Left lung (tissue), 10 donors: ENCODE results near the gene SLC22A13. TPM values are rescaled to one million over a fixed set of nuclear protein-coding genes. Genes with fewer than 3 reads are reported as not detected.
"Not testable (repeated sequence)": the region's sequence is repeated elsewhere in the genome, so short reads cannot be mapped to it uniquely, and the experiment has no call there.

Experiments
- ATAC-seq: fragments of 200-7000 bp; cut with Tn5 transposase; one replicate; pipeline ENCODE4 v1.9.1; 2020; ENCODE audit warnings: moderate library complexity
- DNase-seq, 4 donors: peaks; one replicate each; pipeline ENCODE4 v3.0.0-alpha.2; 2013 to 2020
- H3K27ac ChIP-seq, 2 donors: fragments of 200-600 bp; sonication (generic) in 1 of 2; one replicate each; pipeline versions ENCODE4 v1.5.0 to v1.8.0; 2020 to 2021
- H3K27me3 ChIP-seq, 2 donors: fragments of 200-600 bp; sonication (generic) in 1 of 2; one replicate each; pipeline versions ENCODE4 v1.5.0 to v1.8.0; 2020 to 2021
- H3K36me3 ChIP-seq, 2 donors: fragments of 200-600 bp; sonication (generic) in 1 of 2; one replicate each; pipeline versions ENCODE4 v1.5.0 to v1.8.0; 2020 to 2021
- H3K4me1 ChIP-seq, 2 donors: fragments of 200-600 bp; one replicate each; pipeline ENCODE4 v1.8.0; 2021
- H3K4me3 ChIP-seq, 2 donors: fragments of 200-600 bp; sonication (generic) in 1 of 2; one replicate each; pipeline versions ENCODE4 v1.5.0 to v1.8.0; 2020 to 2021; ENCODE audit warnings: mild to moderate bottlenecking in 1 of 2
- H3K9me3 ChIP-seq, 2 donors: fragments of 200-600 bp; sonication (generic) in 1 of 2; one replicate each; pipeline versions ENCODE4 v1.5.0 to v1.8.0; 2020 to 2021
- intact Hi-C, 2 donors: fragments of 100-400 bp; cut with DNase I; formaldehyde crosslinking; loops; one replicate each; pipeline versions ENCODE4 v1.11.2 to v1.14.2; 2022
- polyA plus RNA-seq, 6 donors: library from polyadenylated mRNA; unstranded; fragments of 120-200 nt; gene quantifications; one replicate each; pipeline ENCODE4 v1.2.1, GENCODE V29; 2013; ENCODE audit not compliant: insufficient read length in 6 of 6
- total RNA-seq, 2 donors: library from RNA; stranded (reverse); fragmentation: NEBNext Ultra II Directional; extraction: Animal tissue kit (Norgen Biotek cat#: 25700); gene quantifications; one replicate each; pipeline ENCODE4 v1.2.1, GENCODE V29; 2021
- TF ChIP-seq, protein P1 (sequence below), 2 donors: fragments of 200-600 bp; sonication (generic) in 1 of 2; IDR thresholded peaks; one replicate each; pipeline versions ENCODE4 v1.5.0 to v1.8.0; 2021; ENCODE audit warnings: antibody characterized with exemption in 2 of 2
- donor health status: DM: no; HTN: yes; CAD: no.
- donor health status: DM: no; HTN: no; CAD: no.

The SLC22A13 gene
- total and polyA plus RNA-seq, 8 donors, result 0.11 to 0.68 (median 0.36) TPM

DNA sequence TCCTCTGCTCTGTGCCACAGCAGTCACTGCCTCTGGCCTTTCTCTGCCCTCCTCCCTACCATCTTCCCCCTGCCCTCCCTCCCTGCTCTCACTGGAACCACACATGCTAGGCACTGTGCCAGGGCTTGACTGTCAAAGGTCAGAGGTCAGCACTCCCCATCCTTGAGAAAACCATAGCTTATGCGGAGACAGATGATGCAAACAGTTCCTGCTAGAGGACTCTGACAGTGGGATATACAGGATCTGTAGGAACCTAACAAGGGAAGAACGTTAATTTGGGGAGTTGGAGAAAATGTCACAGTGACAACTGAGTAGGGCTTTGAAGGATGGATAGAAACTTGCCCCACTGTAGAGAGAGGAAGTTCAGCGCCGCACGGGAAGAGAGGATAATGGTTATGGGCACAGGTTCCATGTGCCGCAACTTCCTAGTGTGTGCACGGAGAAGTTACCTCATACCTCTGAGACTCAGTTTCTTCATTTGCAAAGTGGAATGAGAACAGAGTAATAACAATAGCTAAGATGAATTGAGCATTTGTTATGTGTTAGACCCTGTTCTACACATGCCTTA is 51.7 kb downstream of the SLC22A13 start:
- TF ChIP-seq, protein P1, sequence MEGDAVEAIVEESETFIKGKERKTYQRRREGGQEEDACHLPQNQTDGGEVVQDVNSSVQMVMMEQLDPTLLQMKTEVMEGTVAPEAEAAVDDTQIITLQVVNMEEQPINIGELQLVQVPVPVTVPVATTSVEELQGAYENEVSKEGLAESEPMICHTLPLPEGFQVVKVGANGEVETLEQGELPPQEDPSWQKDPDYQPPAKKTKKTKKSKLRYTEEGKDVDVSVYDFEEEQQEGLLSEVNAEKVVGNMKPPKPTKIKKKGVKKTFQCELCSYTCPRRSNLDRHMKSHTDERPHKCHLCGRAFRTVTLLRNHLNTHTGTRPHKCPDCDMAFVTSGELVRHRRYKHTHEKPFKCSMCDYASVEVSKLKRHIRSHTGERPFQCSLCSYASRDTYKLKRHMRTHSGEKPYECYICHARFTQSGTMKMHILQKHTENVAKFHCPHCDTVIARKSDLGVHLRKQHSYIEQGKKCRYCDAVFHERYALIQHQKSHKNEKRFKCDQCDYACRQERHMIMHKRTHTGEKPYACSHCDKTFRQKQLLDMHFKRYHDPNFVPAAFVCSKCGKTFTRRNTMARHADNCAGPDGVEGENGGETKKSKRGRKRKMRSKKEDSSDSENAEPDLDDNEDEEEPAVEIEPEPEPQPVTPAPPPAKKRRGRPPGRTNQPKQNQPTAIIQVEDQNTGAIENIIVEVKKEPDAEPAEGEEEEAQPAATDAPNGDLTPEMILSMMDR (IDR thresholded peaks at IDR 0.05), result no peak
- DNase-seq (no peak), ATAC-seq (no peak)
- H3K9me3 ChIP-seq, result peaks cover 0 to 3% of the 10 kb centered on the region in 2 donors
- H3K4me3 ChIP-seq, result no peak overlapping the region
- H3K4me1 ChIP-seq, result no peaks in the 10 kb centered on the region
- H3K27me3 ChIP-seq, result no peaks in the 10 kb centered on the region
- intact Hi-C loops, result no loop called here
- H3K36me3 ChIP-seq, result no peaks in the 10 kb centered on the region
- no peak overlapping the region for H3K27ac ChIP-seq

DNA sequence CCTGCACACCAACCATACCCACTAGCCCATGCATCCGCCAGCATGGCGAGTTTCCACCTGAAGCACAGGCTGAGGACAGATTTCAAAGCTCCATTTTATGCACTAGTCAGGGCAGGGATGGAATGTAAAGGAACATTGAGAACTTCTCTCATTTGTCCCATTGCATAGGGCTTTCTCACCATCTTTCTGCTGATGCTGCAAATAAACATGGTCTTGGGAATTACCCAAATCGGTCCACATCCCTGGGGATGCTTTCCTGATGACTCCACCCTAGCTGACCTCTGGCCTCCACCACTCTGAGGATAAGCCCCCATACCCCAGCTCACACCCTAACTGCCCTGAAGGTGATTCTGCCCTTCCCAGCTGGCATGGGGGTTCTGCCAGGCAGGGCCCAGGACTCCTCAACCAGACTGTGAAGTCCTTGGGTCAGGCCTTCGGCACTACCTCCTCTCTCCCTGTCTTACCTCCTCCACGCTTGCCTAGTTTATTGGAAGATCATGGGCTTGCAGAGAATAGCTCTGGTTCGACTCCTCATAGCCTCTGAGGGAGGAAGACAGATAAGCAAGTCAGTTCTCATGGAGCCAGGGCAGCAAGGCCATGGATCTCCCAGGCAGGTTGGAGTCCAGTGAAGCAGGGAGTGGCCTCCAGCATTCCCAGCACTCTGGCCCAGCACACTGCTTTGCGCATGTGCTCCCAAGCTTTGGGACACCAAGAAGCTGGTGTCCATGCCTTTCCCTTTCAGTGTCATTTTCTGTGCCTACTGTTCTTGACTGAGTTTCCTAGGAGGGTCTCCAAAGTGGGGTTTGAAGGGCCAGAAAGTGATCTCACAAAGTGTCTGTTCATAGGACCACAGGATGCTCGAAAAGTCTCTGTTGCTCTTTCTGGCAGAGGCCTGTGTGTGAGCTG is 53.4 kb downstream of the SLC22A13 start:
- Histone ChIP-seq H3K4me1 (no peaks in the 10 kb centered on the region), H3K9me3 (peaks cover 0 to 3% of the 10 kb centered on the region in 2 donors), H3K4me3 (no peak overlapping the region), H3K36me3 (no peaks in the 10 kb centered on the region), H3K27ac (no peak overlapping the region), H3K27me3 (no peaks in the 10 kb centered on the region)
- no peak for ATAC-seq
- intact Hi-C loops, result no loop called here
- TF ChIP-seq, protein P1 (IDR thresholded peaks at IDR 0.05), result no peak
- no peak for DNase-seq

DNA sequence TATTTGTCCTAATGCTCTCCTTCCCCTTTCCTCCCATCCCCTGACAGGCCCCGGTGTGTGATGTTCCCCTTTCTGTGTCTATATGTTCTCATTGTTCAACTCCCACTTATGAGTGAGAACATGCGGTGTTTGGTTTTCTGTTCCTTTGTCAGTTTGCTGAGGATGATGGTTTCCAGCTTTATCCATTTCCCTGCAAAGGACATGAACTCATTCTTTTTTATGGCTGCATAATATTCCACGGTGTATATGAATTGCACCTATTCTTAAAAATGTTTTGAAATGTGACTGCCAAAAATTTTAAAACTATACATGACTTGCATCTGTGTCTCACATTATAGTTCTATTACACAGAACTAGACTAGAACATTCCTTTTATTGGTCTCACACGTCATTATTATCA is 55.0 kb downstream of the SLC22A13 start:
- ATAC-seq, H3K36me3 ChIP-seq, H3K4me3 ChIP-seq, intact Hi-C loops, H3K27me3 ChIP-seq, H3K9me3 ChIP-seq, DNase-seq, H3K27ac ChIP-seq, H3K4me1 ChIP-seq: not testable (repeated sequence)

DNA sequence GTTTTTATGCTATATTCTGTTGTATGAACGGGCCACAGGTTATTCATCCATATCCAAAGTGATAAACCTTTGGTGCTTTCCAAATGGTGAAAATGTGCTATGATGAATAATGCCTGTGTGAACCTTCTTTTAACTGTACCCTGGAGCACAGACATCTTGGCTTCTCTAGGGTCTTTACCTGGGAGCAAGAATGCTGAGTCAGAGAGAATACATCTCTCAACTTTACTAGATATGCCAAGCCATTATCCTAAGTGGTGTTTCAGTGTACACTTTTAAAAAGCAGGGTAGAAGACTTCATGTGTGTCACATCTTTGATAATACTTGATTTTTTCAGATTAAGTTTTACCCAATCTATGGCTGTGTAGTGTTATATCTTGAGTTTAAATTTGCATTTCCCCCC is 57.4 kb downstream of the SLC22A13 start:
- Histone ChIP-seq H3K27ac (no peak overlapping the region), H3K36me3 (no peaks in the 10 kb centered on the region), H3K4me3 (no peak overlapping the region), H3K9me3 (peaks cover 0 to 8% of the 10 kb centered on the region in 2 donors), H3K27me3 (no peaks in the 10 kb centered on the region), H3K4me1 (no peaks in the 10 kb centered on the region)
- DNase-seq (no peak), ATAC-seq (no peak)
- intact Hi-C loops, result no loop called here
- TF ChIP-seq, protein P1 (IDR thresholded peaks at IDR 0.05), result no peak

DNA sequence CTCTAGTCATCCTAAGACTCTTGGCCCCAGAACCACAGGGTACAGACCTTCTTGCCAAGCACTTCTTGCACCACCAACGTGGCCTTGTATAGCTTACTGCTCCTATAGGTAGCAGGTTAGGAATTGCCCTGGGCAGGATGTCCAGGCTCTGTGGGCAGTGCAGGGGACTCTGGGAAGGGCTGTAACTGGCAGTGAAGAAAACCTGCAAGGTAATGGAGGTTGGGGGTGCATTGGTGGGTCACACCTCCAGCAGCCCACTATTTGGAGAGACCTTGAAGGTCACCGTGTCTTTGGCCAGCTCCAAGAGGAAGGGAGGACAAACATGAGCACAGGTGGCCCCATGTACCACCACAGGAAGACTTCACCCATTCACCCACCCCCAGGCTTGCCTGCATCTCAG is 59.6 kb downstream of the SLC22A13 start:
- intact Hi-C loops, result no loop called here
- Histone ChIP-seq H3K9me3 (peaks cover 0 to 8% of the 10 kb centered on the region in 2 donors), H3K27me3 (no peaks in the 10 kb centered on the region), H3K27ac (no peak overlapping the region), H3K4me1 (no peaks in the 10 kb centered on the region), H3K4me3 (no peak overlapping the region), H3K36me3 (no peaks in the 10 kb centered on the region)
- TF ChIP-seq, protein P1 (IDR thresholded peaks at IDR 0.05), result no peak
- ATAC-seq (no peak), DNase-seq (no peak)
